Forelimb muscle (tissue), 1 donor: ENCODE measurements around the gene ZBTB48. TPM values are rescaled to one million over a fixed set of nuclear protein-coding genes. Genes with fewer than 3 reads are reported as not detected.
"Not testable (repeated sequence)": the region's sequence is repeated elsewhere in the genome, so short reads cannot be mapped to it uniquely, and the experiment has no call there.

Source experiments
- DNase-seq: peaks from one replicate; pipeline ENCODE4 v3.0.0-alpha.2; 2013; ENCODE audit warnings: low read depth
- polyA plus RNA-seq: library from polyadenylated mRNA; unstranded; fragments of 120-200 nt; gene quantifications from one replicate; pipeline ENCODE4 v1.2.1, GENCODE V29; 2013; ENCODE audit not compliant: insufficient read length

The ZBTB48 gene
- polyA plus RNA-seq, 1 donor = 23.8 TPM

DNA sequence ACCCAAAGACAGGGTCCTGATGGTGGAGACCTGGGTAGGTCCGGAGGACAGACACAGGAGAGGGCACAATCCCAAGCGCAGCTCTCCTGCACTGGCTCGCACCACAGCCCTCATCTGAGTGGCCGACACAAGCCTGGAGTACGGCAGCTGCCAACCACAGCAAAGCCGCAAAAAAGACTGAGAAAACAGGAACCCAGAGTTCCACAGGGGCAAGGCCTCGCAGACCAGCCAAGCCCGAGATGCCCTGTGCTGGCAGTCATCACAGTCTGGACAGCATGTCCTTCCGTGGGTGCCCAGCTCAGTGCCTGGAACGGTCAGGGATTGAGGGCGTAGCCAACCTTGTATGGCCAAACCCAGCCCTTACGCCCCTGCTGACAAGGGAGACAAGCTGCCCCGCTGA, 11.4 kb downstream of the ZBTB48 start:
- no peak for DNase-seq

- DNase-seq = no peak
Measured at GRCh38 chr1:6591644-6592043, 11.8 kb downstream of the ZBTB48 start.

- DNase-seq = no peak
Measured at GRCh38 chr1:6592441-6592840, 12.6 kb downstream of the ZBTB48 start.

DNA sequence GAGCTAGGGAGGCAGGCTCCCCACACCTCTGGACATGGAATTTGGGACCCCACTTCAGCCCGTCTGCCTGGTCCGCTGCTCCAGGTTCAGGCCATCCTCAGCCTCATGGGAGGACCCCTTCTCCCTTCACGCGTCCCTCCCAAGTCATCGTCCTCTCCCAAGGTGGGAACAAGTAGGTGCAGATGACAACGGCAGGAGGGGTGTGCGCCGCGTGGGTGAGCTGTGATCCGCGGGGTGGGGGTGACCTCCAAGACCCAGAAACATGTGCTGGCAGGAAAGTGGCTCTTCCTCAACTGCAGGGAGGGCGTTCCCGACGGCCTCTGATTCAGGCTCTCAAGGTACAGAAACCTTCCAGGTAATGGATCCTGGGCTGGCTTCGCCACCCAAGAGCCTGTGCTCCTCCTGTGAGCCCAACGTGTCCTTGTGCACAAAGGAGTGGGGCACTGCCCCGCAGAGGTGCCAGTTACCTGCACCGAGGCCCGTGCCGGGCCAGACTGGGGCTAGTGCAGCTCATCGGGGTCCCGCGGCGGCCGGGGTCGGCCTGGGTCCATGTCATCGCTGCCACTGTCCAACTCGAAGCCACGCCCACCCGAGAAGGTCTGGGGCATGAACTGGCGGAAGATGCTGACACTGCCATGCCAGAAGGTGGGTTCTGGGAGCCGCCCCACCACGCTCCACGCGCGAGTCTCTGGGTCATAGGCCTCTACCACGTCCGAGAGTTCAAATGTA, 13.2 kb downstream of the ZBTB48 start:
- DNase-seq = no peak

DNA sequence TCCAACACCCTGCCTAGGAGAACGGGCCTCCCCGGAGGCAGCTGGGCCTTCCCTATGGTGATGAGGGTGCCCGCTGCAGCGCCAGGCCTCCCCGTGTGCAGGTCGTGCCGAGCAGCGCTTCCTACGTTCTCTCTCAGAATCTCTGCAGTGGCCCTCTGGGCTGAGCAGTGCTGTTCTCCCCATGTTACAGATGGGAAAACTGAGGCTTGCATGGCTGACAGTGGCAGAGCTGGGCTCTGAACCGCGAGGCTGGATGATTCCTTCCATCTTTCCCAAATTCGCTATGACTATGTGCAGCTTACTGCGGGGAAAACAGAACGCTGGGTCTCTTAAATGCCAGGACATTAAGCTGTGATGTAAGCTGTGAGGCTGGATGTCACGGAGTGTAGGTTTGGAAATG, 14.0 kb downstream of the ZBTB48 start:
- no peak for DNase-seq

- DNase-seq = no peak
Measured at GRCh38 chr1:6594977-6595740, 15.4 kb downstream of the ZBTB48 start.

DNA sequence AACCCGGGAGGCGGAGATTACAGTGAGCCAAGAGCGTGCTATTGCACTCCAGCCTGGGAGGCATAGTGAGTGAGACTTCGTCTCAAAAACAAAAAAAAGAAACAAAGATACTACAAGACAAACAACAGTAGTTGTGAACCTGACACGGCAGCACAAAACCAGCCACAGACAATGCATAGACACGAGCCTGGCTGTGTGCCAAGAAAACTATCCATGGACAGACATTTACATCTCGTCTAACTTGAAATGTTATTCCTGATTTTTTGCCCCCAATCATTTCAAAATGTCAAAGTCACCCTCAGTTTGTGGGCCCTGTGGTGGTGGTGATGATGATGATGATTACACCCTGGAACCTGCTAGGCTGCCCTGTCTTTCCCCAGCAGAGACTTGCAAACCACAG, 16.6 kb downstream of the ZBTB48 start:
- DNase-seq = no peak

DNA sequence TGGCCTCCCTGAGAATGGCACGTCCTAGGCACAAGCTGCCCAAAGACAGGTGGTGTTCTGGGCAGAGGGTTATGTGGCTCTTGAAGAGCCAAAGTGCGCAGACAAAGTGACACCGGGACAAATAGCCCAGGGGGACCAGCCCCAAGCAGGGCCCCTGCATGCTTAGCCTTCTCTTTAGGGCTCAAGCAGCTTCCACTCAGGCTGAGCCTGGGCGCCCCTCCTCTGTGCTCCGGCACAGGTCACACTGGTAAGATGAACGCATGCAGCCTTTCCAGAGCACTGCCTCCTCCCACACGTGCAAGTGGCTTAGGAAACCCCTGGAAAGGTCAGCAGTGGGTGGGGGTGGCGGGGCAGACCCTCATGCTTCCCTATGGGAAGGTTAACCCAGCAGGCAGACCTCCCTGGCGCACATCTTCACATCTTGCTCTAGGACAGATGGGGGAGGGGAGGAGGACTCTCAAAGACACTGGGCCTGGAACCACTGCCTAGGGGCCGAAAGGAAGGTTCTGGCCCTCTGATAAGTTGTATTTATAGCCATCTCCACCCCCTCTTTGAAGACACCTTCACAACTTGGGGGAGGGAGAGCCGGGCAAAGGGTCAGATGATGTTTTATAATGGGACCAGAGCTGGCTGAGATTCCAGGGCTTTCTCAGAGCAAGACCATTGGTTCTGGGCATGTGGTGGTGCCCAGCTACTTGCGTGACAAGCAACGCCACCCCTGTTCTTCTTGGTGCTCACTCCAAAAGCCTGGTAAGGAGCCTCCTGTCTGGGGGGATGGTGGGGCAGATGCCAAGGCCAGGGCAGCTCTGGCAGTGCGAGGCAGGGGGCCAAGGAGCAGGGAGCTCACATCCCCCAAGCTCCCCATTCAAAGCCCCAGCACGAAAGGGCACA, 17.3 kb downstream of the ZBTB48 start:
- no peak for DNase-seq

GRCh38 chr1:6597777-6598131, 18.0 kb downstream of the ZBTB48 start:
- no peak for DNase-seq

DNA sequence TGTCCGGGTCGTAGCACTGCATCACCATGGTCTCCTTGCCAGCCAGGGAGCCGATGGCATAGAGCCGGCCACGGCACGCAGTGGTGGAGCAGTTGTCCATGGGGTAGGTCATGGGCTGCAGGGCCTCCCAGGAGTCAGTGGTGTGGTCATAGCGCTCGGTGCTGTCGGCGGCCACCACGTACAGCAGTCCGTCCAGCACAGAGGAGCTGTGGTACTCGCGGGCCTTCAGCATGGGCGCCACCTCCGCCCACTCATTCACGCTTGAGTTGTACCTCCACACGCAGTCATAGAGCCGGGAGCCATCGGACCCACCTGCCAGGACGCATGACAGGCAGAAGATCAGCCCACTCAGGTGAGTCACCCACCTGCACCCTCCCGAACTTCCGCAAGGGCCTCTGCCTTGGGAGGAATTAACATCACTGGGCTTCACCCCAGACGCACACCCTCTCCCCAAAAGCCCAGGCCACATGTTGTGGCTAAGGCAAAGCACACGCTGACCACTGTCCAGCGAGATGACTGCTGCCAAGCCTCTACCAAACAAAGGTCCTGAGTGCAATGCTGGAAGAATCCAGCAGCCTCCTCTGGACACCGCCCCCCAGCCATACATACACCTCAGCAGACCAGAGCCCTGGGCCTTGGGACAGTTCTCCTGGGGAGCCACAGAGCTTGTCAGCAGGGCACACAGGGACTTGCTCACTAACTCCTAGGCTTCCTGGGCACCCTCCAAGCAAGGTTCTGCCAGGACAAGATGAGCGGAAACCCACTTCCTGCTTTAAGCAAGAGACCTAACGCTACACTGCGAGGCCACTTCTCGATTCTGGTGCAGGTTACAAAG, 19.6 kb downstream of the ZBTB48 start:
- DNase-seq = no peak

DNA sequence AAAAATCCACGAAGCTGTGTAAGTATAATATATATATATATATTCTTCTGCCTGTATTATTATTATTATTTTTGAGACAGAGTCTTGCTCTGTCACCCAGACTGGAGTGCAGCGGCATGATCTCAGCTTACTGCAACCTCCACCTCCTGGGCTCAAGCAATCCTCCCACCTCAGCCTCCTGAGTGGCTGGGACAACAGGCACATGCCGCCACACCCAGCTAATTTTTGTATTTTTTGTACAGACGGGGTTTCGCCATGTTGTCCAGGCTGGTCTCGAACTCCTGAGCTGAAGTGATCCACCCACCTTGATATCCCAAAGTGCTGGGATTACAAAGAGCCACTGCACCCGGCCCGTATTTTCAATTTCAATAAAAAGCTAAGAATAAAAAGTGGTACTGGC, 20.2 kb downstream of the ZBTB48 start:
- DNase-seq = not testable (repeated sequence)

GRCh38 chr1:6600410-6601048, 20.7 kb downstream of the ZBTB48 start:
- no peak for DNase-seq

DNA sequence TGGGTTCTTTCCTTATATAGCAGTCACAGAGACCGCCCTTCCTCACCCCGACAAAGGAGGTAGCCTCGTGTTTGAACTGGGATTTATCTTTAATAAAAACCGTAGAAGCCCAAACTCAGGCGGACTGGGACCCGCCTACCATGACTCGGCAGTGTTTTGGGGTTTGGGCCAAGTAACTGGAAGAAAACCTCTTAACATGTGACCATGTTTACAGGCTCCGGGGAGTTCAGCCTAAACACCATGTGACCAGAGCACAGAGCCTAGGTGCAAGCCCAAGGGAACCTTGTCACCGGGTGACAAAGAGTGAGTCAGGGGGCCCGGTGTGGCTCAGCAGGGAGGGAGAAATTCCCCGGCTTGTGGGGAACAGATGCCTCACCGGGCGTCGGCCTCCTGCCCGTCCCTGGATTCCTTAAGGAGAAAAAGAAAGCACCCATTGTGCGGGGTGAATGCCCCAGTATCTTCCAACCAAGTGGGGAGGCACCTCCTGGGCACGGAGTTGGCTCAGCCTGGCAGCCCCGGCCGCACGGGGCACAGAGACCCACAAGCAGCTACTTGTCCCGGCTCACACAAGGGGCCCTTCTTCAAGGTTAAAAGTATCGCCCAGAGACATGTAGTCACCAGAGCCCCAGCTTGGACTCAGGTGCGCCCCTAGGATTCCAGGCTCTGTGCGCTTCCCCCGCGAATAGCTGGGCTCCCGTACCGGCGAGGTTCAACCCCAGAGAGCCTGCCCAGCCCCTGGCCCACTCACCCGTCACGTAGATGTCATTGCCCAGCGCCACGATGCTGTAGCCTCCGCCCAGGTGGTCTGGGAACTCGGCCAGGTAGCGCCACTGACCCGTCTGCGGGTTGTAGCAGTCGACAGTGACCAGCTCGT, 21.5 kb downstream of the ZBTB48 start:
- DNase-seq = peak; percentile 35

DNA sequence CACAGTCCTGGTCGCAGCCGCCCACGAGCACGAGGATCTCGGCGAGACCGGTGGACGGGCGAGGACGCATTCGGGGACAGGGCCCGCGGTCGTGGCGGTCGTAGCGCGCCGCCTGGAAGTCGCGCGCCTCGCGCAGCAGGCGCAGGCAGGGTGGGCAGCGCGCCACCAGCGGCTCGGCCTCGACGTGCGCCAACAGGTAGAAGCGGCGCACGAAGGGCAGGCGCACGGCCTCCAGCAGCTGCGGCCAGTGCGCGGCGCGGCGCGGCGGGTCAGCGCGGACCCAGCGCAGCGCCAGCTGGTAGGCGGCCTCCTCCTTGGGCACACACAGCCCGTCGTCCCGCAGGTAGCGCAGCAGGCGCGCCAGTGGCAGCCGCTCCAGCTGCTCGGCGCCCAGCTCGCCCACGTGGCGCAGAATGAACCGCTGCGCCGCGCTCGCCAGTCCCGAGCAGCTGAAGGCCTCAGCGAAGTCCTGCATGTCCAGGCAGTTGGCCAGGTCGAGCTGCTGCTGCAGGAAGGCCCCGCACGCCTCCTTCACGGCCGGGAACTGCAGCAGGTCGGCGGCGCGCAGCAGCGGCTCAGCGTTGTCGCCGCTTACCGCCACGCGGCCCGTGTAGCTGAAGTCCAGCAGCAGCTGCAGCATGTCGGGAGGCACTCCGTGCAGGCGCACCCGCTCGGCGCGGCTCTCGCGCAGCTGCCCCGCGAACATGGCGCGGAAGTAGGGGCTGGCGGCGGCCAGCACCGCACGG, 22.3 kb downstream of the ZBTB48 start:
- DNase-seq = no peak

GRCh38 chr1:6602669-6603237, 23.0 kb downstream of the ZBTB48 start, which contains the start of gene KLHL21:
KLHL21 (minus strand) TSS chr1:6602869; CDS start chr1:6602817, 52 bp downstream.
- peak; percentile 62 for DNase-seq

GRCh38 chr1:6603238-6603914, 23.6 kb downstream of the ZBTB48 start:
- peak; percentile 57 for DNase-seq

GRCh38 chr1:6603915-6604558, 24.2 kb downstream of the ZBTB48 start:
- peak; percentile 39 for DNase-seq
